ENCODE results near the gene RAB3C. TPM values are rescaled to one million over a fixed set of nuclear protein-coding genes. Genes with fewer than 3 reads are reported as not detected.

The RAB3C gene
- total RNA-seq, 2 donors from 2014 or later = 0.41 to 2.8 TPM

DNA sequence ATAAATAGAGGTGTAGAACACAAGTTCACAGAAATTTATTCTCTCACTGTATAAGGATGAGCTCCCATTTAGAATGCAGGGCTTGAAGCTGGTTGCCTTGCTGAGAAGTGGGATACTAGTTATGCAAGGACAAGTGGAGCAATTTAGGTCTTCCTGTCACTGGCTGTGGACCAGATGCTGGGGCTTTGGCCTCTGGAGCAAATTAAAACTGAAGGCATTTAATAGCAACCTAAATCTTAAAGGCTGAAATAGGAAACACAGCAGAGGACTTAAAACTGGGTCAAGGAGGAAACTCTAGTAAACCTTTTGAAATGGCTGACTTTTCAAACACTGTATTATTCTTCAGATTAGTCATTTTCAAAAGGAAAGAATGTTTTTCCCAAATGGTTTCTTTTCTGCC, 319.4 kb downstream of the RAB3C start:
- Histone ChIP-seq H3K36me3 (no peaks in the 10 kb centered on the region), H3K27ac (no peak overlapping the region), H3K27me3 (replicated peaks; ENCODE audit: insufficient read depth) (no peaks in the 10 kb centered on the region), H3K4me1 (ENCODE audit: control insufficient read depth in 1 of 2, low read depth in 2 of 2) (no peaks in the 10 kb centered on the region), H3K4me3 (no peak overlapping the region), H3K9me3 (no peaks in the 10 kb centered on the region)
- TF ChIP-seq, protein P1, sequence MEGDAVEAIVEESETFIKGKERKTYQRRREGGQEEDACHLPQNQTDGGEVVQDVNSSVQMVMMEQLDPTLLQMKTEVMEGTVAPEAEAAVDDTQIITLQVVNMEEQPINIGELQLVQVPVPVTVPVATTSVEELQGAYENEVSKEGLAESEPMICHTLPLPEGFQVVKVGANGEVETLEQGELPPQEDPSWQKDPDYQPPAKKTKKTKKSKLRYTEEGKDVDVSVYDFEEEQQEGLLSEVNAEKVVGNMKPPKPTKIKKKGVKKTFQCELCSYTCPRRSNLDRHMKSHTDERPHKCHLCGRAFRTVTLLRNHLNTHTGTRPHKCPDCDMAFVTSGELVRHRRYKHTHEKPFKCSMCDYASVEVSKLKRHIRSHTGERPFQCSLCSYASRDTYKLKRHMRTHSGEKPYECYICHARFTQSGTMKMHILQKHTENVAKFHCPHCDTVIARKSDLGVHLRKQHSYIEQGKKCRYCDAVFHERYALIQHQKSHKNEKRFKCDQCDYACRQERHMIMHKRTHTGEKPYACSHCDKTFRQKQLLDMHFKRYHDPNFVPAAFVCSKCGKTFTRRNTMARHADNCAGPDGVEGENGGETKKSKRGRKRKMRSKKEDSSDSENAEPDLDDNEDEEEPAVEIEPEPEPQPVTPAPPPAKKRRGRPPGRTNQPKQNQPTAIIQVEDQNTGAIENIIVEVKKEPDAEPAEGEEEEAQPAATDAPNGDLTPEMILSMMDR (IDR thresholded peaks at IDR 0.05) = no peak
- ATAC-seq (ENCODE audit: insufficient number of reproducible peaks, low FRiP score, low read depth) (no peak), DNase-seq (ENCODE audit: low spot score) (no peak)

DNA sequence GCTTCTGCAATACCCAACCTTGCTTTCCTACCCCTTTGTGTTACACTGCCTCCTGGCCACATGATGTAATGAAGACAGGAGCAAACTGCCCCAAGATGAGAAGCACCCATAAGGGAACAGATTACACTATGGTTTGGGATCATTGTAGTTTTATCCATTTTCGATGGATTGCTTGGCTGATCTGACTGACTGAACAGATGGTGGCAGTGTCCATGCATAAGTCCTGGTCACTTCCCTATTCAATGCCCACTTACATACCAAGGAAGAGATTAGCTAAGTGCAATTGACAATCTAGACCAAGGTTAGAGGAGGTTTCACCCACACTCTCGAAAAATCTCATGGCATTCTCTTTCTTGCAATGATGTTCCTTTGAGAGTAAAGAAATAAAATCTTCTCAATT, 319.9 kb downstream of the RAB3C start:
- TF ChIP-seq, protein P1 (IDR thresholded peaks at IDR 0.05) = peak; percentile 19
- DNase-seq (ENCODE audit: low spot score) (no peak), ATAC-seq (ENCODE audit: insufficient number of reproducible peaks, low FRiP score, low read depth) (no peak)
- H3K27ac ChIP-seq = no peak overlapping the region
- H3K27me3 ChIP-seq (replicated peaks; ENCODE audit: insufficient read depth) = no peaks in the 10 kb centered on the region
- no peaks in the 10 kb centered on the region for H3K36me3 ChIP-seq
- no peaks in the 10 kb centered on the region for H3K4me1 ChIP-seq (ENCODE audit: control insufficient read depth in 1 of 2, low read depth in 2 of 2)
- no peak overlapping the region for H3K4me3 ChIP-seq
- H3K9me3 ChIP-seq = no peaks in the 10 kb centered on the region

DNA sequence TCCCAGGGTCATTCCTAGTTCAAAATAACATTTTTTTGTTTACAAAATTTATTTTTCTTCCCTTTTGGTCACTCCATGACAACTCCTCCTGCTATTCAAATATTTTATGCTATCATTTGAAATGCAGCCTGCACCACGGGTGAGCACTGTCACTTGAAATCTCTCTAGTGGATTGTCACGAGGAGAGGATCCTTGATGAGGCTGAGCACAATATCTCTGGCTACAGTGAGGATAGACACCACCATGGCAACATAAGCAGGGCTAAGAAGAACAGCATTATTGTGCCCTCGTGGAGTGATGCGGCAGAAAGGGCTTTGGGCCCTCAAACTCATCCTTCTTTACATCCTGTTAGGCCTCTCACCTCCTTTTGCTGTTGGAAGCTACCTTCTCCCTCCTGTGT, 321.9 kb downstream of the RAB3C start:
- DNase-seq (ENCODE audit: low spot score) = no peak
- no peaks in the 10 kb centered on the region for H3K9me3 ChIP-seq
- H3K4me3 ChIP-seq = no peak overlapping the region
- no peaks in the 10 kb centered on the region for H3K27me3 ChIP-seq (replicated peaks; ENCODE audit: insufficient read depth)
- no peak for ATAC-seq (ENCODE audit: insufficient number of reproducible peaks, low FRiP score, low read depth)
- no peaks in the 10 kb centered on the region for H3K36me3 ChIP-seq
- no peak overlapping the region for H3K27ac ChIP-seq
- no peaks in the 10 kb centered on the region for H3K4me1 ChIP-seq (ENCODE audit: control insufficient read depth in 1 of 2, low read depth in 2 of 2)
- TF ChIP-seq, protein P1 (IDR thresholded peaks at IDR 0.05) = no peak

DNA sequence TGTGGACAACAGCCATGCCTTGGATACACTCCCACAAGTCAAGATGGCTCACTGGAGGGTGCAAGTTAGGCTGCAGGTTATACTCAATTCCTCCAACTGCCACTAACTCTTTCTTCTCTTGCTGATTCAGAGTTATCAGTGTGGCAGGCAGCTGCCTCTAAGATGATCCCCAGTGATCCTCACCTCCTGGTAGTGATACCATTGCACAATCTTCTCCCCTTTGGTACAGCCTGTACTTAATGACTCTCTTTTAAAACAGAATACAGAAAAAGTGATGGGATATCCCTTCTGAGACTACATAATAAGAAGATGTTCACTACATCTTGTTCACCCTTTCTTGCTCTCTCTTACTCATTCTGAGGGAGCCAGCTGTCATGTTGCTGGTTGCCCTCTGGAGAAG, 323.1 kb downstream of the RAB3C start:
- H3K9me3 ChIP-seq = no peaks in the 10 kb centered on the region
- no peaks in the 10 kb centered on the region for H3K27me3 ChIP-seq (replicated peaks; ENCODE audit: insufficient read depth)
- TF ChIP-seq, protein P1 (IDR thresholded peaks at IDR 0.05) = no peak
- no peak overlapping the region for H3K27ac ChIP-seq
- no peaks in the 10 kb centered on the region for H3K36me3 ChIP-seq
- no peak overlapping the region for H3K4me3 ChIP-seq
- ATAC-seq (ENCODE audit: insufficient number of reproducible peaks, low FRiP score, low read depth) (no peak), DNase-seq (ENCODE audit: low spot score) (no peak)
- no peaks in the 10 kb centered on the region for H3K4me1 ChIP-seq (ENCODE audit: control insufficient read depth in 1 of 2, low read depth in 2 of 2)

Other genes starting within 250 kb of the RAB3C start
- 100 to 1,000 TPM; 126 to 180 TPM for gene PLK2, start 123.0 kb upstream of the RAB3C start, total RNA-seq
- 1 to 10 TPM in 1 of 2 donors, under 1 TPM in 1; 0.14 to 1.6 TPM for gene GAPT, start 91.6 kb upstream of the RAB3C start, total RNA-seq